ENCODE data around the gene RAB7A. TPM values are rescaled to one million over a fixed set of nuclear protein-coding genes. Genes with fewer than 3 reads are reported as not detected.

Gene RAB7A
- total RNA-seq, 1 donor from 2014 or later: 51.2 TPM

DNA sequence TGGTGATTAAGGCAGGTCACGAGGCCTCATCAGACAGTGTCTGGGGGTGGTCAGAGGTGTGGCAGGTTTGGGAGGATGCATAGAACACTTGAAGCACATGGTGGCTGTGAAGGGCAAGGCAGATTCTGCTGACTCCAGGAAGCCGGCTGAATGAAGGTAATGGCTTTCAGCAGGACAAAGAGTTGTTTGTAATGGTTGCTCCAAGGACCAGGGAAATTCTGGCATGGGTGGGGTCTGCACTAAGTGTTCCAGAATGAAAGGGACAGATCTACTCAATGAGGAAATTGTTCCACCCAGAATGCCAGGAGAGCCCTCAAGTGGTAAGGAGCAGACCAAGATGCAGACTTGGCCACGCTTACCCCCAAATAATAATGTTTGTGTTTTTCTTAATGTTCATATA, 82.7 kb downstream of the RAB7A start:
- Histone ChIP-seq H3K27me3 (no peaks in the 10 kb centered on the region), H3K27ac (no peak overlapping the region), H3K9me3 (ENCODE audit: low read depth) (no peaks in the 10 kb centered on the region), H3K4me2 (no peak overlapping the region), H2AFZ (replicated peaks) (no peak overlapping the region), H3K79me2 (ENCODE audit: low read depth) (no peaks in the 10 kb centered on the region), H3F3A (ENCODE audit: low read depth) (no peaks in the 10 kb centered on the region), H3K4me3 (no peak overlapping the region), H3K4me1 (no peaks in the 10 kb centered on the region), H4K20me1 (ENCODE audit: low read depth) (no peaks in the 10 kb centered on the region), H3K36me3 (no peaks in the 10 kb centered on the region), H3K9ac (no peak overlapping the region)
- no peak overlapping the region for H3K27ac Mint-ChIP-seq
- no peaks in the 10 kb centered on the region for H3K4me1 Mint-ChIP-seq
- H3K27me3 Mint-ChIP-seq (ENCODE audit: insufficient read depth, low read depth): peaks cover 3% of the 10 kb centered on the region
- TF ChIP-seq CTCF (IDR thresholded peaks at IDR 0.05) (no peak), EZH2phosphoT487 (IDR thresholded peaks at IDR 0.05) (no peak), EZH2 (IDR thresholded peaks at IDR 0.05) (no peak)
- no peak overlapping the region for H3K4me3 Mint-ChIP-seq
- peaks cover 35% of the 10 kb centered on the region for H3K36me3 Mint-ChIP-seq
- no peak for DNase-seq (ENCODE audit: low spot score)
- H3K9me3 Mint-ChIP-seq: no peaks in the 10 kb centered on the region

GRCh38 chr3:128813097-128813496, 87.1 kb downstream of the RAB7A start:
- H3K27me3 Mint-ChIP-seq (ENCODE audit: insufficient read depth, low read depth): peaks cover 5% of the 10 kb centered on the region
- no peak overlapping the region for H3K27ac ChIP-seq
- no peak for DNase-seq (ENCODE audit: low spot score)

DNA sequence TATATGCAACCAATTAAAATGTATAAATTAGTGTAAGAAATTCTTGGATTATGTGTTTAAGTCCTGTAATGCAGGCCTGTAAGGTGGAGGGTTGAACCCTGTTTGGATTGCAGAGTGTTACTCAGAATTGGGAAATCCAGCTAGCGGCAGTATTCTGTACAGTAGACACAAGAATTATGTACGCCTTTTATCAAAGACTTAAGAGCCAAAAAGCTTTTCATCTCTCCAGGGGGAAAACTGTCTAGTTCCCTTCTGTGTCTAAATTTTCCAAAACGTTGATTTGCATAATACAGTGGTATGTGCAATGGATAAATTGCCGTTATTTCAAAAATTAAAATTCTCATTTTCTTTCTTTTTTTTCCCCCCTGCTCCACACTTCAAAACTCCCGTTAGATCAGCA, 88.1 kb downstream of the RAB7A start:
- H3K4me1 Mint-ChIP-seq: no peaks in the 10 kb centered on the region
- H3K36me3 Mint-ChIP-seq: peaks cover 48% of the 10 kb centered on the region
- no peak overlapping the region for H3K27ac ChIP-seq
- DNase-seq (ENCODE audit: low spot score): no peak
- H3K27me3 Mint-ChIP-seq (ENCODE audit: insufficient read depth, low read depth): peaks cover 5% of the 10 kb centered on the region
- H3K9ac ChIP-seq: no peak overlapping the region
- no peak overlapping the region for H3K4me3 ChIP-seq
- H3K4me1 ChIP-seq: no peaks in the 10 kb centered on the region
- TF ChIP-seq EZH2 (IDR thresholded peaks at IDR 0.05) (no peak), EZH2phosphoT487 (IDR thresholded peaks at IDR 0.05) (no peak), CTCF (IDR thresholded peaks at IDR 0.05) (no peak)
- H3K9me3 Mint-ChIP-seq: peaks cover 2% of the 10 kb centered on the region
- peaks cover 5% of the 10 kb centered on the region for H3K36me3 ChIP-seq
- no peak overlapping the region for H3K4me3 Mint-ChIP-seq
- no peak overlapping the region for H2AFZ ChIP-seq (replicated peaks)
- no peak overlapping the region for H3K27ac Mint-ChIP-seq
- no peaks in the 10 kb centered on the region for H3K79me2 ChIP-seq (ENCODE audit: low read depth)
- no peak overlapping the region for H3K4me2 ChIP-seq
- H3K9me3 ChIP-seq (ENCODE audit: low read depth): no peaks in the 10 kb centered on the region
- H3K27me3 ChIP-seq: no peaks in the 10 kb centered on the region
- peaks cover 10% of the 10 kb centered on the region for H3F3A ChIP-seq (ENCODE audit: low read depth)
- peaks cover 23% of the 10 kb centered on the region for H4K20me1 ChIP-seq (ENCODE audit: low read depth)

More at GRCh38 chr3:128813097-128813496, 87.1 kb downstream of the RAB7A start:
- H3K9ac ChIP-seq: no peak overlapping the region
- Mint-ChIP-seq H3K4me1 (no peaks in the 10 kb centered on the region), H3K27ac (no peak overlapping the region), H3K36me3 (peaks cover 43% of the 10 kb centered on the region), H3K9me3 (peaks cover 2% of the 10 kb centered on the region), H3K4me3 (no peak overlapping the region)
- no peak for TF ChIP-seq CTCF (IDR thresholded peaks at IDR 0.05)
- no peak for TF ChIP-seq EZH2phosphoT487 (IDR thresholded peaks at IDR 0.05)
- no peak for TF ChIP-seq EZH2 (IDR thresholded peaks at IDR 0.05)
- no peaks in the 10 kb centered on the region for H3K9me3 ChIP-seq (ENCODE audit: low read depth)
- no peaks in the 10 kb centered on the region for H3K79me2 ChIP-seq (ENCODE audit: low read depth)
- H3K27me3 ChIP-seq: no peaks in the 10 kb centered on the region
- peaks cover 3% of the 10 kb centered on the region for H3F3A ChIP-seq (ENCODE audit: low read depth)
- H3K4me2 ChIP-seq: no peak overlapping the region
- no peaks in the 10 kb centered on the region for H3K4me1 ChIP-seq
- peaks cover 5% of the 10 kb centered on the region for H3K36me3 ChIP-seq
- no peak overlapping the region for H2AFZ ChIP-seq (replicated peaks)
- H4K20me1 ChIP-seq (ENCODE audit: low read depth): peaks cover 18% of the 10 kb centered on the region
- H3K4me3 ChIP-seq: no peak overlapping the region
